BE2C (cell line): Measurements from ENCODE around the gene UBXN1.

Experiments
- DNase-seq: peaks from one replicate; pipeline ENCODE4 v3.0.0-alpha.2; 2020
- H3K27me3 ChIP-seq: fragments of 250-450 bp; sonication (Bioruptor Pico); 2 replicates; pipeline ENCODE4 v1.5.1; 2020; ENCODE audit warnings: mild to moderate bottlenecking
- H3K36me3 ChIP-seq: fragments of 250-450 bp; sonication (Bioruptor Pico); 2 replicates; pipeline ENCODE4 v1.5.1; 2020; ENCODE audit warnings: mild to moderate bottlenecking
- H3K4me1 ChIP-seq: fragments of 250-450 bp; sonication (Bioruptor Pico); 2 replicates; pipeline ENCODE4 v1.5.1; 2020
- H3K4me3 ChIP-seq: 2 replicates; pipeline ENCODE4 v1.5.1; 2011; ENCODE audit warnings: low read depth, low read length
- H3K9me3 ChIP-seq: fragments of 250-450 bp; sonication (Bioruptor Pico); 2 replicates; pipeline ENCODE4 v1.5.1; 2020
- CTCF ChIP-seq: IDR thresholded peaks from 2 replicates; pipeline ENCODE4 v1.5.1; 2012; ENCODE audit warnings: mild to moderate bottlenecking, low read depth, low read length

UBXN1 gene

GRCh38 chr11:62689421-62690183 lies 10.7 kb upstream of the UBXN1 start, which contains the start of gene LRRN4CL:
LRRN4CL (minus strand) TSS chr11:62689530; CDS start chr11:62688508, 1,022 bp downstream.
- Histone ChIP-seq H3K4me1 (no peaks in the 10 kb centered on the region), H3K36me3 (no peaks in the 10 kb centered on the region; the same call in none of the 2 replicates), H3K4me3 (no peak within 1 kb of the TSS), H3K27me3 (no peaks in the 10 kb centered on the region), H3K9me3 (no peaks in the 10 kb centered on the region)
- no peak for TF ChIP-seq CTCF
- DNase-seq: no peak

DNA sequence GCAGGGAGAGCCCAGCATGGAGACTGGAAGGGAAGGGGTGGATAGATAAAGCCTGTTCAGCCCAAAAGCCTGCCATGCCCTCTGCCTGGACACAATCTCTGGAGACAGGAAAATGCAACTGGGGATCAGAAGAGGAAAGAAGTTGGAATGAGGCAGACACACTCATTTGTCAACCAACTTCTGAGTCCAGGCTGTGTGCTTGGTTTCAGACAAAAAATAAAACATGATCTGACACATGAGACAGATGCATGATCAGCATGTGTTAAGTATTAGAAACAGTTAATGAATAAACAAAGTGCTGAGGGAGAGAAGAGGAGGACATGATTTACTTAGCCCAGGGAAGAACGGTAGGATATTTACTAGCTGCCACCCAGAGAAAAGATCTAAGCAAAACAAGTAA lies 9.6 kb upstream of the UBXN1 start:
- H3K36me3 ChIP-seq: no peaks in the 10 kb centered on the region; the same call in none of the 2 replicates
- no peaks in the 10 kb centered on the region for H3K4me1 ChIP-seq
- no peak for TF ChIP-seq CTCF
- no peaks in the 10 kb centered on the region for H3K27me3 ChIP-seq
- H3K4me3 ChIP-seq: no peak overlapping the region
- no peak for DNase-seq
- H3K9me3 ChIP-seq: no peaks in the 10 kb centered on the region

DNA sequence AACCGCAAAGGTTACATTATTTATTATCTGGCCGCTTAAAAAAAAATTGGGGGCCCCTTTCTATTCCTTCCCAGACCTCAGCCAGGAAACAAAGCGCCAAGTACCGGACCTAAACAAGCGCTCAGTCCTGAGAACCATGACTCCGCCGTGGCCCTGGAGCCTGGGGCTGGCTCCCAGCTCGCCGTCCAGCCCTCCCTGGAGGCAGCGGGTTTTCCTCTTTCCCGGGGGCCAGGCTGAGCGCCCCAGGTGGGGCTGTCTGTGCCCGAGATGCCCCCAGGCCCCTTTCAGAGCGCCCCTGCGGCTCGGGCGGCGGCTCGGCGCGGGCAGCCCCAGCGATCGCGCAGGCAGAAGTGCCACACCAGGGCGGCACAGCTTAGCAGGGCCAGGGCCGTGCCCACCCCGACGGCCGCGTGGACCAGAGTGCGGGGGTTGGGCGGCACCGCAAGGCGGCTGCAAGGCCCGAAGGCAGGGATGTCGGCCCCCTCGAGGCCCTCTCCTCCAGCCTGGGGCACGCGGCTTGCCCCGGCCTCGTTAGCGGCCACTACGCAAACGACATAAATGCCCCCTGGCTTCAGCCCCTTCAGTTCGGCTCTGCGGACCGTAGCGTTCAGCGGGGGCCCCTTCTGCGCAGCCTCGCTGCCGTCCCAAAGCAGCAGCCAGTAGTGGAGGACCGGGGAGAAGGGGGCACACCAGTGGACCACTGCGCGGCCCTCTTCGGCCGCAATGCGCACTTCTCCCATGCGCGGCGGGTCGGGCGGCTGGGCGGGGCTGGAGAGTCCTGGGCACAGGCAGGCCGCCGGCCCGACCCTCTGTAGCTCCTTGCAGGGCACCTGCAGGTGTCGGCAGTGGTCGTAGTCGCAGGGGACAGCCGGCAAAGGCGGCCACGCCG lies 8.9 kb upstream of the UBXN1 start:
- no peaks in the 10 kb centered on the region for H3K9me3 ChIP-seq
- H3K36me3 ChIP-seq: no peaks in the 10 kb centered on the region; the same call in none of the 2 replicates
- no peak overlapping the region for H3K4me3 ChIP-seq
- DNase-seq: no peak
- no peaks in the 10 kb centered on the region for H3K27me3 ChIP-seq
- no peak for TF ChIP-seq CTCF
- no peaks in the 10 kb centered on the region for H3K4me1 ChIP-seq

DNA sequence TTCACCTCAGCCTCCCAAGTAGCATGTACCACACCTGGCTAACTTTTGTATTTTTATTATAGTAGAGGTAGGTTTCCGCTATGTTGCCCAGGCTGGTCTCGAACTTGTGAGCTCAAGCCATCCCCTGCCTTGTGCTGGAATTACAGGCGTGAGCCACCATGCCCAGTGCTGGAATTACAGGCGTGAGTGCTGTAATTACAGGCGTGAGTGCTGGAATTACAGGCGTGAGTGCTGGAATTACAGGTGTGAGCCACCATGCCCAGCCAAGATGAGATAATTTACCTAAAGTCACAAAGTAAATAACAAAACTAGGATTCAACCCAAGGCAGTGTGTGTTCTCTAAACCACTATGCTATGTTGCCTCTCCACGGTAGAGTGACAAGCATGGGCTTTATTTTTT lies 3.6 kb upstream of the UBXN1 start:
- TF ChIP-seq CTCF: no peak
- peaks cover under 1% of the 10 kb centered on the region; the same call in 1 of the 2 replicates for H3K36me3 ChIP-seq
- no peak overlapping the region for H3K4me3 ChIP-seq
- H3K4me1 ChIP-seq: no peaks in the 10 kb centered on the region; the same call in 1 of the 2 replicates
- no peaks in the 10 kb centered on the region for H3K27me3 ChIP-seq
- no peaks in the 10 kb centered on the region for H3K9me3 ChIP-seq
- DNase-seq: no peak

DNA sequence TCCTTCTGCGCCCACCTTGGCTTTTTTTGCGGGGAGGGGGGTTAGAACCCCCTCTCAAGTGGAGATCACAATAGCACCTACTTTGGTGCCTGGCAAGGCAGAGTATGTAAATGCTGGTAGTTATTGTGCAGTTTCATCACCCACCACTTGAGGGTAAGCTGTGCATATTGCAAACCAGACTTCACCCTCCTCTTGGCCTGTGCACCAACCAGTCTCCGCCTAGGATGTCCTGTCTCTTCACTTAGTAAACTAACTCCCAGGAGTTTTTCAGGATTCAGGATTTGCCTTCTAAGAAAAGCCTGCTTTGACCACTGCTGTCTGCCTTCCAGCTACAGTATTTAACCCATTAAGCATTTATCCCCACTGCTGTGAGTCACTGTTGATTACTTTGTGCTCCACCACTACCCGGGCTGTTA lies 2.0 kb upstream of the UBXN1 start:
- peak; percentile 61 for TF ChIP-seq CTCF
- H3K4me3 ChIP-seq: no peak overlapping the region
- H3K36me3 ChIP-seq: peaks cover 3% of the 10 kb centered on the region; the same call in 1 of the 2 replicates
- DNase-seq: peak; percentile 56
- no peaks in the 10 kb centered on the region; the same call in 1 of the 2 replicates for H3K4me1 ChIP-seq
- no peaks in the 10 kb centered on the region for H3K27me3 ChIP-seq
- no peaks in the 10 kb centered on the region for H3K9me3 ChIP-seq
